WERI-Rb-1 (cell line): ENCODE data around the gene MYOF.
"Not testable (repeated sequence)": the region's sequence is repeated elsewhere in the genome, so short reads cannot be mapped to it uniquely, and the experiment has no call there.

Experiments used
- DNase-seq: peaks from one replicate; pipeline ENCODE4 v3.0.0-alpha.2; 2020
- H3K27ac ChIP-seq: fragments of 250-450 bp; sonication (Bioruptor Pico); 2 replicates; pipeline ENCODE4 v1.5.1; 2020; ENCODE audit warnings: mild to moderate bottlenecking, moderate library complexity
- H3K27me3 ChIP-seq: fragments of 250-450 bp; sonication (Bioruptor Pico); 2 replicates; pipeline ENCODE4 v1.5.1; 2021; ENCODE audit warnings: mild to moderate bottlenecking, low read depth, moderate library complexity; ENCODE audit not compliant: insufficient read depth, severe bottlenecking
- H3K36me3 ChIP-seq: fragments of 250-450 bp; sonication (Bioruptor Pico); 2 replicates; pipeline ENCODE4 v1.5.1; 2020; ENCODE audit warnings: mild to moderate bottlenecking, moderate library complexity
- H3K4me3 ChIP-seq: 2 replicates; pipeline ENCODE4 v1.5.1; 2011; ENCODE audit warnings: low read depth, mild to moderate bottlenecking, control low read depth, low read length
- H3K9me3 ChIP-seq: fragments of 250-450 bp; sonication (Bioruptor Pico); 2 replicates; pipeline ENCODE4 v1.5.1; 2021; ENCODE audit warnings: mild to moderate bottlenecking, moderate library complexity; ENCODE audit not compliant: severe bottlenecking
- TF ChIP-seq, protein P1 (sequence below): IDR thresholded peaks from 2 replicates; pipeline ENCODE4 v1.5.1; 2011; ENCODE audit warnings: low read depth, mild to moderate bottlenecking, control low read depth, inconsistent platforms, low read length

Gene MYOF

DNA sequence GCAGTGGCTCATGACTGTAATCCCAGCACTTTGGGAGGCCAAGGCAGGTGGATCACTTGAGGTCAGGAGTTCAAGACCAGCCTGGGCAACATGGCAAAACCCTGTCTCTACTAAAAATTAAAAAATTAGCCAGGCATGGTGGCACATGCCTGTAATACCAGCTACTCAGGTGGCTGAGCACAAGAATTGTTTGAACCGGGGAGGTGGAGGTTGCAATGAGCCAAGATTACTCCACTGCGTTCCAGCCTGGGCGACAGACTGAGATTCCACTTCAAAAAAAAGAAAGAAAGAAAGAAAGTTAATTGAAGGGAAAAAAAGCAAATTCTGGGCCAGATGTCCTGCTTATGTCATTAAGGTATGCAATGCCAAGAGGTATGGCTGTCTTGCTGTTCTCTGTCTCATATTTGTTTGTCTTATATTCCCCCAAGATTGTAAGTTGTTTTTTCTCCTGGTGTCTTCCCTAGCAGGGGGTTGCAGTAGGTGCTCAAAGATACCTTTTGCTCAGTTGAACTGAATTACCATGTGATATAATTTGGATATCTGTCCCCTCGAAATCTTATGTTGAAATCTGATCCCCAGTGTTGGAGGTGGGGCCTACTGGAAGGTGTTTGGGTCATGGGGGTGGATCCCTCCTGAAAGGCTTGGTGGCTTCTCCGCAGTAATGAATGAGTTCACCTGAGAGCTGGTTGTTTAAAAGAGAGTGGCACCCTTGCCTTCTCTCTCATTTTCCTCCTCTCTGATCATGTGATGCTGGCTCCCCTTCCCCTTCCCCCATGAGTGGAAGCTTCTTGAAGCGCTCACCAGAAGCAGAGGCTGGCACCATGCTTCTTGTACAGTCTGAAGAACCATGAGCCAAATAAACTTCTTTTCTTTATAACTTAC, 60.9 kb downstream of the MYOF start:
- TF ChIP-seq, protein P1, sequence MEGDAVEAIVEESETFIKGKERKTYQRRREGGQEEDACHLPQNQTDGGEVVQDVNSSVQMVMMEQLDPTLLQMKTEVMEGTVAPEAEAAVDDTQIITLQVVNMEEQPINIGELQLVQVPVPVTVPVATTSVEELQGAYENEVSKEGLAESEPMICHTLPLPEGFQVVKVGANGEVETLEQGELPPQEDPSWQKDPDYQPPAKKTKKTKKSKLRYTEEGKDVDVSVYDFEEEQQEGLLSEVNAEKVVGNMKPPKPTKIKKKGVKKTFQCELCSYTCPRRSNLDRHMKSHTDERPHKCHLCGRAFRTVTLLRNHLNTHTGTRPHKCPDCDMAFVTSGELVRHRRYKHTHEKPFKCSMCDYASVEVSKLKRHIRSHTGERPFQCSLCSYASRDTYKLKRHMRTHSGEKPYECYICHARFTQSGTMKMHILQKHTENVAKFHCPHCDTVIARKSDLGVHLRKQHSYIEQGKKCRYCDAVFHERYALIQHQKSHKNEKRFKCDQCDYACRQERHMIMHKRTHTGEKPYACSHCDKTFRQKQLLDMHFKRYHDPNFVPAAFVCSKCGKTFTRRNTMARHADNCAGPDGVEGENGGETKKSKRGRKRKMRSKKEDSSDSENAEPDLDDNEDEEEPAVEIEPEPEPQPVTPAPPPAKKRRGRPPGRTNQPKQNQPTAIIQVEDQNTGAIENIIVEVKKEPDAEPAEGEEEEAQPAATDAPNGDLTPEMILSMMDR: no peak
- H3K4me3 ChIP-seq: no peak overlapping the region
- no peak for DNase-seq
- no peaks in the 10 kb centered on the region for H3K36me3 ChIP-seq
- H3K27ac ChIP-seq: no peak overlapping the region; the same call in 1 of the 2 replicates
- no peaks in the 10 kb centered on the region for H3K27me3 ChIP-seq
- H3K9me3 ChIP-seq: no peaks in the 10 kb centered on the region

DNA sequence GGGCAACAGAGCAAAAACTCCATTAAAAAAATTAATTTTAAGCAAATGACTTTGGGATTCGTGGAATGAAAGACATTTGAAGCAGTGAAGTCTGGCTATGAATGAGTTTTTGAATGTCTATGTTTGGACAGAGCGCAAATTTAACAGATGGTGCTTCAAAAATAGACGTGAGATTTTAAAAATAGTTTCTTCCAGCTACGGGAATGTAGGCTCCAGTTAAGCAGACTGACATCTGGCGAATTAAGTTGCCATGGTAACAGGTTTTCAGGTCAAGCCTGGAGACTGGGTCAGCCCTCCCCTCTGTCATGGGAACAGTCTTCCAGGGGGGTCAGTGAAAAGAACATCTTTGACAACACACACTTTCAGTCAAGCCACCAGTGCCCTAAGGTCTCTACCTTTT, 62.0 kb downstream of the MYOF start:
- H3K4me3 ChIP-seq: no peak overlapping the region
- peak; percentile 69 for DNase-seq
- H3K9me3 ChIP-seq: no peaks in the 10 kb centered on the region
- no peaks in the 10 kb centered on the region for H3K36me3 ChIP-seq
- TF ChIP-seq, protein P1: no peak
- H3K27me3 ChIP-seq: no peaks in the 10 kb centered on the region
- peak overlapping the region; percentile 44; the same call in 1 of the 2 replicates for H3K27ac ChIP-seq

DNA sequence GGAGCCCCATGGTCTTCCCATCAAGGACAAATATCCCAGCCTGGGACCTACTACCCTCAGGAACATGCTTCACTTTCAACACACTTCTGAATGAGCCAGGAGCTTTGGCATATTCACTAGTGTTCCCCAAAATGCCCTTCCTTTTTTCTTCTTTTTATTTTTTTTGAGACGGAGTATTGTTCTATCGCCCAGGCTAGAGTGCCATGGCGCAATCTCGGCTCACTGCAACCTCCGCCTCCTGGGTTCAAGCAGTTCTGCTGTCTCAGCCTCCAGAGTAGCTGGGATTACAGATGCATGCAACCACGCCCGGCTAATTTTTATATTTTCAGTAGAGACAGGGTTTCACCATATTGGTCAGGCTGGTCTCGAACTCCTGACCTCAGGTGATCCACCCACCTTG, 63.1 kb downstream of the MYOF start:
- not testable (repeated sequence) for H3K36me3 ChIP-seq, H3K9me3 ChIP-seq, H3K4me3 ChIP-seq, H3K27me3 ChIP-seq, DNase-seq, H3K27ac ChIP-seq

DNA sequence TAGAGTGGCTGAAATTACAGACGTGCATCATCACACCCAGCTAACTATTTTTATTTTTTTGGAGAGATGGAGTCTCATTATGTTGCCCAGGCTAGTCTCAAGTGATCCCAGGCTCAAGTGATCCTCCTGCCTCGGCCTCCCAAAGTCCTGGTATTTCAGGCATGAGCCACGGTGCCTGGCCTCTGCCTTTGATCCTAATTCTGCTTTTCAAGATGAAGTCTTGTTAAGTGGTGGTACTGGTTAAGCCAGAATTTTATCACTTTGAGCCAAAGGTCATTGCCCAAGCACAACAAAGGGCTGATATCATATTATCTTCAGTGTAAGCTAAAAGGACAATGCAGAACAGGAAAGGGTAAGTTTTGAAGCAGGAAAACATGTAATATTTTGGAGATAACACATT, 64.2 kb downstream of the MYOF start:
- no peak overlapping the region for H3K4me3 ChIP-seq
- H3K36me3 ChIP-seq: no peaks in the 10 kb centered on the region
- no peak overlapping the region for H3K27ac ChIP-seq
- H3K27me3 ChIP-seq: no peaks in the 10 kb centered on the region
- TF ChIP-seq, protein P1: no peak
- no peaks in the 10 kb centered on the region for H3K9me3 ChIP-seq
- DNase-seq: no peak

DNA sequence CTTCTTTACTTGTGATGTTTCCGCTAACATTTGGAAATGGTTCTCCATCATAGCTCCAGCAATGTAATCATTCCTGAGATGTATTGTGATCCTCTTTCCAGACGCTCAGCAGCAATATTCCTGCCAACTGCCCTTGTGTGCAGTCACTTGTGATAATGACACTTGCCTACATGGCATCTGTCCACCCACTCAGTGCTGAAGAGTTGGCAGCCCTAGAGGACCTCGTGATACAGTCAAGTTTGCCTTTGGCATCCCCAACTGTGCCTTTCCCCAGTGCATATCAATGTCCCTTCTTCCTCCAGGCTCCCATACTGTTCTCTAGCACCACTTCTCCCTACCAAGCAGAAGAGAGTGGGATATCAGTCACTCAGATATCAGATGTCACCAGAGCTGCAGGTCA, 64.9 kb downstream of the MYOF start:
- Histone ChIP-seq H3K9me3 (no peaks in the 10 kb centered on the region), H3K27ac (no peak overlapping the region), H3K27me3 (no peaks in the 10 kb centered on the region), H3K4me3 (no peak overlapping the region), H3K36me3 (no peaks in the 10 kb centered on the region)
- TF ChIP-seq, protein P1: no peak
- DNase-seq: no peak

DNA sequence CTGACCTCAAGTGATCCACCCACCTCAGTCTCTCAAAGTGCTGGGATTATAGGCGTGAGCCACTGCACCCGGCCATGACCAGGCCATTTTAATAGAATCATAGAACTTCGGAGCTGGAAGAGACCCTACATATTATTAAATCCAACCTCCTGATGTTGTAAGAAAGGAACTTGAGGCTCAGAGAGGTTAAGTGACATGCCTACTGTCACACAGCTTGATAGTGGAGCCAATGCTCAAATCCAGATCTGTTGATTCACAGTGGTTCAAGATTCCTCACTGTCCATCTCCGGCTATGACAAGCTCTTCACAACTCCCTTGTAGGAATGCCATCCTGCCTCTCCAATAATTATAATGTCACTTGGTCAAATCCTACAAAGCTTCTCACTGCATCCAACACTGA, 65.3 kb downstream of the MYOF start:
- Histone ChIP-seq H3K27me3 (no peaks in the 10 kb centered on the region), H3K36me3 (no peaks in the 10 kb centered on the region), H3K27ac (no peak overlapping the region), H3K4me3 (no peak overlapping the region), H3K9me3 (peaks cover 2% of the 10 kb centered on the region)
- DNase-seq: no peak
- TF ChIP-seq, protein P1: no peak
